H1 (cell line): ENCODE measurements around the gene TRAPPC6A. TPM values are rescaled to one million over a fixed set of nuclear protein-coding genes. Genes with fewer than 3 reads are reported as not detected.

Experiments used
- CTCF ChIA-PET: fragments of 300-600 bp; sonication (Branson Sonifier 250); formaldehyde crosslinking; loops from one replicate; lab custom pipeline; 2021; ENCODE audit not compliant: partially characterized antibody; lab: Charles Lee
- POLR2A ChIA-PET: fragments of 300-600 bp; sonication (Branson Sonifier 250); formaldehyde crosslinking; loops from one replicate; lab custom pipeline; 2021; ENCODE audit warnings: inconsistent platforms; ENCODE audit not compliant: partially characterized antibody; lab: Charles Lee
- DNase-seq, 2 experiments: peaks; one replicate each; pipeline versions ENCODE4 v3.0.0 to v3.0.0-alpha.2; 2010 to 2022; ENCODE audit warnings: low spot score in 2 of 2, low read depth in 1 of 2, mixed read lengths in 1 of 2
- FAIRE-seq: peaks from 2 replicates; lab custom pipeline; 2011; peaks lifted over from hg19 to GRCh38; lab: Jason Lieb, UNC
- H2AFZ ChIP-seq: 2 replicates; pipeline ENCODE4 v1.8.1; 2012; ENCODE audit warnings: low read length, inconsistent platforms
- H2AK5ac ChIP-seq: 2 replicates; pipeline ENCODE4 v1.6.1; 2013; ENCODE audit warnings: low read depth, low read length
- H2BK120ac ChIP-seq: replicated peaks from 2 replicates; pipeline ENCODE3; 2013; ENCODE audit warnings: low read depth, low read length, inconsistent platforms
- H2BK12ac ChIP-seq: 2 replicates; pipeline ENCODE4 v1.6.1; 2013; ENCODE audit warnings: low read depth, low read length
- H2BK15ac ChIP-seq: 2 replicates; pipeline ENCODE4 v1.6.1; 2013; ENCODE audit warnings: low read length
- H2BK20ac ChIP-seq: 2 replicates; pipeline ENCODE4 v1.6.1; 2013; ENCODE audit warnings: low read length
- H2BK5ac ChIP-seq: 2 replicates; pipeline ENCODE4 v1.6.1; 2013; ENCODE audit warnings: low read depth, low read length
- H3K14ac ChIP-seq: 2 replicates; pipeline ENCODE4 v1.6.1; 2013; ENCODE audit warnings: inconsistent platforms; ENCODE audit not compliant: insufficient read length
- H3K18ac ChIP-seq: 2 replicates; pipeline ENCODE4 v1.6.1; 2013; ENCODE audit warnings: low read length; ENCODE audit errors: extremely low read depth
- H3K23ac ChIP-seq: 2 replicates; pipeline ENCODE4 v1.6.1; 2013; ENCODE audit warnings: inconsistent platforms; ENCODE audit not compliant: insufficient read length
- H3K23me2 ChIP-seq: 2 replicates; pipeline ENCODE4 v1.6.1; 2013; ENCODE audit warnings: low read depth, low read length
- H3K27ac ChIP-seq: 2 replicates; pipeline ENCODE4 v1.6.1; 2011; ENCODE audit warnings: low read depth, low read length, inconsistent platforms
- H3K27me3 ChIP-seq, 4 experiments: replicated peaks in 1 of 4; 1 replicate in 1 of 4; 2 replicates in 3 of 4; pipeline versions ENCODE4 v1.6.1 to v1.8.1; 2011 to 2013; ENCODE audit warnings: low read length in 3 of 4, mild to moderate bottlenecking in 3 of 4, inconsistent platforms in 2 of 4, mixed read lengths in 2 of 4, moderate library complexity in 1 of 4; ENCODE audit not compliant: control insufficient read depth in 3 of 4, insufficient read depth in 3 of 4; ENCODE audit errors: extremely low read depth in 1 of 4
- H3K36me3 ChIP-seq, 4 experiments: 2 replicates each; pipeline versions ENCODE4 v1.6.1 to v1.8.1; 2011 to 2013; ENCODE audit warnings: mild to moderate bottlenecking in 4 of 4, low read length in 3 of 4, moderate library complexity in 2 of 4, control low read depth in 1 of 4, inconsistent platforms in 1 of 4; ENCODE audit not compliant: insufficient read depth in 4 of 4, control insufficient read depth in 2 of 4
- H3K4ac ChIP-seq: replicated peaks from 2 replicates; pipeline ENCODE3; 2013; ENCODE audit warnings: low read length, low read depth, mixed read lengths, inconsistent platforms; ENCODE audit not compliant: insufficient read length
- H3K4me1 ChIP-seq, 4 experiments: replicated peaks in 1 of 4; 1 replicate in 1 of 4; 2 replicates in 3 of 4; pipeline versions ENCODE4 v1.6.1 to v1.8.1; 2011 to 2013; ENCODE audit warnings: low read length in 3 of 4, inconsistent platforms in 2 of 4, mixed read lengths in 1 of 4; ENCODE audit not compliant: insufficient read depth in 4 of 4, control insufficient read depth in 3 of 4
- H3K4me2 ChIP-seq, 2 experiments: 2 replicates each; pipeline versions ENCODE4 v1.6.1 to v1.8.1; 2011 to 2013; ENCODE audit warnings: low read depth in 2 of 2, low read length in 2 of 2, control low read depth in 1 of 2, inconsistent platforms in 1 of 2, mild to moderate bottlenecking in 1 of 2; ENCODE audit not compliant: insufficient read depth in 1 of 2
- H3K4me3 ChIP-seq, 4 experiments: fragments of 200-600, 300-600 bp in 1 of 4; sonication (generic), shearing (Covaris generic), sonication (Bioruptor Twin) in 1 of 4; 2 replicates each; pipeline versions ENCODE4 v1.5.1 to v1.8.1; 2011 to 2016; ENCODE audit warnings: low read length in 4 of 4, low read depth in 3 of 4, control low read depth in 2 of 4, inconsistent platforms in 2 of 4, mild to moderate bottlenecking in 2 of 4, mixed read lengths in 1 of 4, moderate library complexity in 1 of 4; ENCODE audit not compliant: insufficient read depth in 2 of 4; ENCODE audit errors: extremely low read depth in 1 of 4
- H3K56ac ChIP-seq: replicated peaks from 2 replicates; pipeline ENCODE3; 2013; ENCODE audit warnings: low read depth, mild to moderate bottlenecking, mixed read lengths, low read length, inconsistent platforms; ENCODE audit not compliant: insufficient read length
- H3K79me1 ChIP-seq: 2 replicates; pipeline ENCODE4 v1.6.1; 2013; ENCODE audit warnings: low read depth, low read length, control low read depth
- H3K79me2 ChIP-seq, 2 experiments: 2 replicates each; pipeline versions ENCODE4 v1.6.1 to v1.8.1; 2012 to 2013; ENCODE audit warnings: low read length in 2 of 2, mild to moderate bottlenecking in 2 of 2, inconsistent platforms in 1 of 2; ENCODE audit not compliant: insufficient read depth in 2 of 2, control insufficient read depth in 1 of 2
- H3K9ac ChIP-seq, 4 experiments: replicated peaks in 1 of 4; 1 replicate in 1 of 4; 2 replicates in 3 of 4; pipeline versions ENCODE4 v1.6.1 to v1.8.1; 2011 to 2013; ENCODE audit warnings: low read depth in 3 of 4, low read length in 3 of 4, control low read depth in 2 of 4, mild to moderate bottlenecking in 2 of 4, moderate library complexity in 2 of 4, inconsistent platforms in 1 of 4; ENCODE audit errors: extremely low read depth in 1 of 4
- H3K9me3 ChIP-seq, 2 experiments: 2 replicates each; pipeline versions ENCODE4 v1.6.1 to v1.8.1; 2012 to 2013; ENCODE audit warnings: mild to moderate bottlenecking in 2 of 2, moderate library complexity in 2 of 2, control low read depth in 1 of 2, inconsistent platforms in 1 of 2, low read depth in 1 of 2, low read length in 1 of 2, mixed read lengths in 1 of 2; ENCODE audit not compliant: insufficient read depth in 2 of 2
- H4K20me1 ChIP-seq, 2 experiments: replicated peaks in 1 of 2; 2 replicates each; pipeline versions ENCODE3 to v1.8.1; 2011 to 2013; ENCODE audit warnings: inconsistent platforms in 2 of 2, low read length in 2 of 2, mild to moderate bottlenecking in 1 of 2; ENCODE audit not compliant: insufficient read depth in 2 of 2, control insufficient read depth in 1 of 2
- H4K5ac ChIP-seq: 2 replicates; pipeline ENCODE4 v1.6.1; 2013; ENCODE audit warnings: low read length, low read depth, mixed read lengths, inconsistent platforms; ENCODE audit not compliant: insufficient read length
- H4K8ac ChIP-seq: 2 replicates; pipeline ENCODE4 v1.8.0; 2013; ENCODE audit warnings: mild to moderate bottlenecking, moderate library complexity, low read length, inconsistent platforms; ENCODE audit not compliant: insufficient read depth; ENCODE audit errors: extremely low read depth
- H4K91ac ChIP-seq: replicated peaks from 2 replicates; pipeline ENCODE3; 2013; ENCODE audit warnings: low read length, mixed read lengths, inconsistent platforms; ENCODE audit not compliant: insufficient read length
- MAFK ChIP-seq: IDR thresholded peaks from 2 replicates; pipeline ENCODE4 v1.6.1; 2012; ENCODE audit warnings: low read depth, mild to moderate bottlenecking, improper control_type of control experiment, low read length
- TBP ChIP-seq: IDR thresholded peaks from 2 replicates; pipeline ENCODE4 v1.6.1; 2011; ENCODE audit warnings: low read depth, low read length, improper control_type of control experiment
- WGBS, 2 experiments: shearing (Covaris generic) in 1 of 2; methylation state at CpG; one replicate each; pipeline versions ENCODE4 v1.1.6 to v1.1.7; 2013 to 2015; ENCODE audit warnings: low lambda C conversion rate in 2 of 2, mixed read lengths in 2 of 2, inconsistent platforms in 1 of 2, low coverage in 1 of 2, missing lambda C conversion rate in 1 of 2; ENCODE audit not compliant: insufficient replicate concordance in 2 of 2, insufficient coverage in 1 of 2, insufficient read length in 1 of 2; ENCODE audit errors: extremely low coverage in 1 of 2, missing lambda C conversion rate in 1 of 2; 5-methylcytosine and 5-hydroxymethylcytosine counted together
- polyA plus RNA-seq, 7 experiments: library from polyadenylated mRNA; depleted of rRNA in 3 of 7; stranded (reverse) in 5 of 7; unstranded in 2 of 7; fragments of >200 nt in 5 of 7; fragments of 200-250 nt in 2 of 7; gene quantifications; 1 replicate in 5 of 7; 2 replicates in 1 of 7; 4 replicates in 1 of 7; pipeline versions ENCODE4 v1.2.1 to v1.2.3, GENCODE V29; 2011 to 2013; ENCODE audit warnings: missing spikeins in 2 of 7, mixed read lengths in 2 of 7
- total RNA-seq: library from RNA; stranded (reverse); fragmentation: NEBNext Ultra II Directional; extraction: Animal tissue kit (Norgen Biotek cat#: 25700); gene quantifications from 2 replicates; pipeline ENCODE4 v1.2.1, GENCODE V29; 2021

Gene TRAPPC6A
- total and polyA plus RNA-seq, 2 of the 8 experiments (the other 6 are each of a cell fraction or from before 2014, with no cell fraction given) = 31.8 to 130 TPM

DNA sequence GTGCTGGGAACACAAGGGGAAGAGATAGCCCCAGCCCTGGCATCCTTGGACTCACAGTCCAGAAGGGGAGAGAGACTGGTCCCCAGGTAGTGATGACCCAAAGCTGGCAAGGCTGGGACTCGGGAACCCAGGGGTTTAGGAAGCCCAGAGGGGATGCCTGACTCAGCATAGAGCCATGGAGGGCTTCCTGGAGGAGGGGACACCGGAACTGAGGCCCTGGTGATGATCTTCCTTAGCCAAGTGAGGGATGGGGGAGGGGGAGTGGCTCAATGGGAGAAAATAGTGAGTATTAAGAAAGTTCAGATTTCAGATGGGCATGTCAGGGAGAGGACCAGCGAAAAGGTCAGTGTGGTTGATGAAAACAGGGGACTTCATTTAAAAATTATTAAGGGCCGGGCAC lies 40.4 kb upstream of the TRAPPC6A start:
- Histone ChIP-seq H4K91ac (no peak overlapping the region), H2BK12ac (peak overlapping the region; percentile 27; the same call in 1 of the 2 replicates), H3K18ac (no peak overlapping the region; the same call in 1 of the 2 replicates), H3K14ac (no peak overlapping the region), H2AFZ (no peak overlapping the region), H3K4me2 (peak overlapping the region; percentile 82 to 94; a peak in 3 of 4 replicates), H4K8ac (no peak overlapping the region), H2BK20ac (no peak overlapping the region), H3K27ac (no peak overlapping the region), H3K79me2 (no peaks in the 10 kb centered on the region), H3K23me2 (peaks cover 17% of the 10 kb centered on the region; the same call in 1 of the 2 replicates), H3K36me3 (no peaks in the 10 kb centered on the region; a peak in 1 of 8 replicates), H3K9ac (no peak overlapping the region), H3K56ac (no peak overlapping the region), H3K79me1 (no peaks in the 10 kb centered on the region), H2BK120ac (no peak overlapping the region), H3K4me3 (peak overlapping the region in 2 of 4 experiments; percentile 34 to 64; a peak in 3 of 8 replicates), H4K5ac (no peak overlapping the region), H2BK5ac (no peak overlapping the region), H3K23ac (no peak overlapping the region), H3K27me3 (peaks cover 14 to 44% (median 37%) of the 10 kb centered on the region in 4 experiments), H3K9me3 (no peaks in the 10 kb centered on the region; a peak in 1 of 4 replicates), H3K4me1 (peaks cover 0 to 13% (median 8%) of the 10 kb centered on the region in 4 experiments; a peak in 5 of 7 replicates), H2BK15ac (no peak overlapping the region; the same call in 1 of the 2 replicates), H2AK5ac (0 out of 2 replicates have a peak overlapping the region, but pooled peaks have one; percentile 53), H4K20me1 (no peaks in the 10 kb centered on the region), H3K4ac (no peak overlapping the region)
- CTCF ChIA-PET = interaction anchor here (0.7 to 3.5 kb wide), 5 partner anchors 10 to 31 kb away, joined by 3 to 14 read pairs (median 3); no protein-coding TSS in a partner anchor
- DNase-seq (no peak), FAIRE-seq (no peak)
- POLR2A ChIA-PET = interaction anchor here (0.9 kb wide), 1 partner anchor 36 kb away, joined by 3 read pairs; no protein-coding TSS in a partner anchor
- WGBS, 2 experiments = 59% methylated on average over 4 of the region's 4 CpGs; no CpG with 5 or more reads in 1 of the 2 experiments
- no peak for TF ChIP-seq TBP
- peak; percentile 62; the same call in 1 of the 2 replicates for TF ChIP-seq MAFK
